ENCODE results near the gene RNF5.
"Not testable (repeated sequence)": the region's sequence is repeated elsewhere in the genome, so short reads cannot be mapped to it uniquely, and the experiment has no call there.

Gene RNF5

DNA sequence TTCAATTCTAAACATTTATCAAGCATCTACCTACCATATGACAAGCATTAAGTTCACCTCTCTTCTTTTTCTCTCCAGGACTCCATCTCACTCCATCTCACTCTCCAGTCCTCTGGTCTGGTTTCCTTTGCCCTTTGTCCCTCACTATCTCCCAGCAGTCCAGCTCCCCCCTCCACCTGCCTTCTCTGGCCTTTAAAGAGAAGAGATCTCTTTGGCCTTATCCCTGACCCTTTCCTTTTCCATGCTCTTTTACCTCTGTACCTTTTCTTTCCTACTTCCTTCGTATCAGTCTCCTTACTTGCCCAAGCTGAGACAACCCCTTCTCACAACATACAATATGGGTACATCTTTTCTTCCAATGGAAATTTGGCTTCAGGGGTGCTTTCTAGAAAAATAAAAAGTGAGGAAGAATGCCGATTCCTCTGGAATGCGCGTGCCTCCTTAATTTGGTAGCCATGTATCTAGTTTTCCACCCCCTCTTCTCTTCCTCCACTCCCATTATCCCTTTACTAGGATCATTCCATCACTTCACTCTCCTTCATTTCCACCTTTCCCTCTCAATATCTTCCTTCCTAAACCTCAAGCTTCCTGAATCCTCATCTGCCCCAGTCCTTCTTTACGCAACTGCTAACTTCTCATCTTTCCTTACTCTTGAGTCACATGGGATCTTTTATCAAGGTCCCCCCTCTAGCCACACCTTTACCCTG is 1.6 kb upstream of the RNF5 start:
- no peak for DNase-seq

DNA sequence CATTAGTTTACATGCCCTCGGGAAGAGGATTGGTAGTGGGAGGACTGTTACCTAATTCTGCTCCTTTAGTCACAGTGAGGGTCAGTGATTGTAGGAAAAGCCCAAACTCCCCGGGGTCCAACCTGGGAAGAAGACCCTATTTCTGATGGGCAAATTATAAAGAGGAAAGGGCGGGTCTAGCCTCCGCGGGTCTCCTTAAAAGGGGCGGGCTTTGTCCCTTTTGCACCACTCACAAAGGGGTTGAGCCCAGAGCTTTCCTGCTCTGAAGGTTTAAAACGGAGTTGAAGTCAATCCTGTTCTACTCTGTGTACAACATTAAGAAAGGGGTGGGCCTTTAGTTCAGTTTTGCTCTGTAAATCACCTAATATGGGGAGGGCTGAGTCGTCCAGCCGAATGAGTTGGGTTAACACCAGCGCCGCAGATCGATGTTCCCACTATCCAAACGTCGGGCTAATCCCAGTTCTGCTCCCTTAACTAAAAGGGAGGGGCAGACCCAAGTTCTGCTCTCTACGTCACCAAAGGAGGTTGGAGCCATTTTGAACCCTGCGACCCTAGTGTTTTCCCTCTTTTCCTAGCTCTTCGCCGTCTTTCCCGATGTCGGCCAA is 920 bp upstream of the RNF5 start:
- no peak for DNase-seq

DNA sequence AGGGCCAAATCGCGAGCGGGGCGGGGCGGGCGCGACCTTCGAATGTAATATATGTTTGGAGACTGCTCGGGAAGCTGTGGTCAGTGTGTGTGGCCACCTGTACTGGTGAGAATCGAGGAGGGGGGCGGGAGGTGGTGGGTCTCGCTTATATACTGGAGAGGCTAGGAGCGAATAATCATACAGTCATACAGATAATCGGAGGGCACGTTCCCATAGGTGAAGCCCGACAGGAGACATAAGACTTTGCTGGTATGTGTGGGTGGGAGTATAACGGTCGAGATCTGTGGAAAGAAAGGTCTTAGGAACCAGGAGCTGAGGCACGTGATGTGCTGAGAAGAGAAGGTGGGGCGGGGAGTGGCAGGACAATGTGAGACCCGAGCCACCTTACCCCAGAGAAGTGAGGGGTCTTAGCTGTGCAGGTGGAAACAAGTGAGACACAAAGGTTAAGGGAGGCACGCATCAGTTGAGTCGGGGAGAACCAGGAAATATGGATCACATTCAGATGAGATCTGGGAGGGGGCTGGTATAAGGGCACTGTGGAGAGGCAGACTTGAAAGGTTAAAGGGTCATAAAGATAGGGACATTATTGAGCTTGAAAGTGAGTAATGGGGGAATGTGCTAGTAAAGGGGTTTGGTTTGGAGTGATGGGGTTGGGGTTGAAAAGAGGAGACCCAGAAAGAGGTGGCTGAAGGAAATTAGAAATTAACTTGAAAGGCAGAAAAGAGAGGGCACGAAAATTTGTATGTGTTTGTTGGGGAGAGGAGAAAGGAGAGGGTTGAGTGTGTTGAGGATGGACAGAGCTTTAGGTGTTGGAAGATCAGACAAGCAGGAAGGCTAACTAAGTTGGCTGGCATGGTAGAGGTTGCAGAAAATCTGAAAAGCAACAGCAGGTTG is 589 bp downstream of the RNF5 start:
- DNase-seq, result no peak

DNA sequence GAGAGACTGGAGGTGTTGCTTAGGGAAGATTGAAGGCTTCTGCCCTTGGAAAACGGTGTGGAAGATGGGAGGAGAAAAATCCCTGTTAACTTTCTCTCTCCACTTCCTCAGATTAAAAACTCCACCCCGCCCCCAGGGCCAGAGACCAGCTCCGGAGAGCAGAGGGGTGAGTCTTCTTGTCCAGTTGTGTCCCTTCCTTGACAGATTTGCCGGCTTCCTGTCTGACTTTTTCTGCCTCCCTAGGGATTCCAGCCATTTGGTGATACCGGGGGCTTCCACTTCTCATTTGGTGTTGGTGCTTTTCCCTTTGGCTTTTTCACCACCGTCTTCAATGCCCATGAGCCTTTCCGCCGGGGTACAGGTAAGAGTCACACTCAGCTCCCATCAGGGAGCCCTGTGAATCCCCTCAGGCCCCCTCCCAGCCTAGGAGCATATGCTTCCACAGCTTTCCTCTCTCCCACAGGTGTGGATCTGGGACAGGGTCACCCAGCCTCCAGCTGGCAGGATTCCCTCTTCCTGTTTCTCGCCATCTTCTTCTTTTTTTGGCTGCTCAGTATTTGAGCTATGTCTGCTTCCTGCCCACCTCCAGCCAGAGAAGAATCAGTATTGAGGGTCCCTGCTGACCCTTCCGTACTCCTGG is 1.7 kb downstream of the RNF5 start:
- no peak for DNase-seq

DNA sequence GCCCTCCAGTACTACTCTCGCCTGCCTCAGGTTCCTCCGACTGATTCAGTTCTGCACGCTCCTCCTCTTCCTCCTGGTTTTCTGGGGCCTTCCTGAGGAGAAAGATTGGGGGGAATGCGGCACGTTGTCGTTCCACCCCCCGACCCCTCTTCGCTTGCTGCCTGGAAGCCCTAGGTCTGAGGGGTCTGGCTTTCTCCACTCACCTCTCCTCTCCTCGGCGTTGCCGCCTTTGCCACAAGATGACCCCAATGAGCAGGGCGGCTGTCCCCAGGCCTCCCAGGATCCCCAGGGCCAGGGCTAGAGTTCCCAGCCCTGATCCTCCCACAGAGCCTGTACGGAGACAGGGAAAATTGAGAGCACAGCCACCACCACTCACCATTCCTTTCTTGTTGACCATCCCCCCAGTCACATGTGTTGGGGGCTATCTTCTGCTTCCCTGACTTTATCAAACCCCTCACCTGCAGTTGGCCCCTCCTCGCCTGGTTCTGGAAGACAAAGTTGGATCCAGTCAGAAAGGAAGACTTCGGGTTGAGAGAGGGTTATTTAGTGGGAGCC is 3.0 kb downstream of the RNF5 start:
- DNase-seq, result no peak

DNA sequence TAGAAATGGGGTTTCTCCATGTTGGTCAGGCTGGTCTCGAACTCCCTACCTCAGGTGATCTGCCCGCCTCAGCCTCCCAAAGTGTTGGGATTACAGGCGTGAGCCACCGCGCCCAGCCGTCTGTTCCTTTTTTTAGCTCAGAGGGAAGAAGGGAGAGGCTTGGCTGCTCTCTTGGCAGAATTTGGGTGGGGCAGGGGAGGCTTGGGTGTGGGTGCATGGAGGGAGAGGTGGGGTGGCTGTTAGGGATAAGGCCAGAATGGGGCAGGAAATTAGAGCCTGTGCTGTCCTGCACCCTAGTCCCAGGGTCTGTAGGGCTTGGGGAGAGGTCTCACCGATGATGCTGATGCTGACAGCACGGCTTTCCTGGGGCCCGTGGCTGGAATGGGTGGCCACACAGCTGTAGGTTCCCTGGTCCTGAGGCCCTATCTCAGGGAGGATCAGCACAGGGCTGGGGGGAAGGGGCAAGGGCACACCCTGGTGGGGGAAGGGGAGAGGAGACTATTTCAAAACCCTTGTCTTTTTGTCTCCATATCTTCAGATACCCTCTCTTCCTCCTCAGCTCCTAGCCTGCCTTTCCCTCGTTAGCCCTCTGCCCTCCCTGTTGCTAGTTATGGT is 3.8 kb downstream of the RNF5 start:
- no peak for DNase-seq

DNA sequence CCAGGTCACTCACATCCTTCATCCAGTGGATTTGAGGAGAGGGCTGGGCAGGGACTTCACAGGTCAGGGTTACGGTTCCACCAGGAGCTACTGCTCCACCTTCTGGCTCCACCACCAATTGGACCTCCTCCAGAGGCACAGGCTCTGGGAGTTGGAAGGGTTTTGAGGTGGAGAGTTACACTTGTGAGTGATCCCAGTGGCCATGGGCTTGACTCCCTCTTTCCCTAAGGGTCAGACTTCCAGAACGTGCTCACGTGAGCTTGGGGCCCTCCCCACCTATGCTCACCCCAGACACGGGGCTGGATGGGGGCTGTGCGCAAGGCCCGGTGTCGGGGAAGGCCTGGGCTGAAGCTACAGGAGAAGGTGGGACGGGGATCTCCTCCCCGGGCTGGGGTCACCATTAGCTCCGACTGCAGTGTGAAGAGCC is 4.4 kb downstream of the RNF5 start:
- no peak for DNase-seq

DNA sequence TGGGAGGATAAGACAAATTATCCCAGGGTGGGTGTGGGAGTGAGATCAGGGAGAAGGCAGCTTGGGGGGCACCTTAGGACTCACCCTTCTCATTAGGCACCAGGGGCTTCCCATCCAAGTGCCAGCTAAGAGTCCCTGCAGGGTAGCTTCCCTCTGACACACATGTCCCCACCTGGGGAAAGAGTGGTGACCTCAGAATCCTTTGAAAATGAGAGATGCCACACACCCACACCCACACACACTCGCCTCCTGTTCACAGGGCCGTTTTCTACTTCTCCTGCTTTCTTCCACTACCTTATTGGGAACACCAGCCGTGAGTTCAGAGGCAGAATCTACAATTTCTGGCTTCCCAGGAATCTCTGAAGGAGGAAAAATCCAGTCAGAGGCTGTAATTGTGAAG is 4.8 kb downstream of the RNF5 start:
- DNase-seq, result no peak

DNA sequence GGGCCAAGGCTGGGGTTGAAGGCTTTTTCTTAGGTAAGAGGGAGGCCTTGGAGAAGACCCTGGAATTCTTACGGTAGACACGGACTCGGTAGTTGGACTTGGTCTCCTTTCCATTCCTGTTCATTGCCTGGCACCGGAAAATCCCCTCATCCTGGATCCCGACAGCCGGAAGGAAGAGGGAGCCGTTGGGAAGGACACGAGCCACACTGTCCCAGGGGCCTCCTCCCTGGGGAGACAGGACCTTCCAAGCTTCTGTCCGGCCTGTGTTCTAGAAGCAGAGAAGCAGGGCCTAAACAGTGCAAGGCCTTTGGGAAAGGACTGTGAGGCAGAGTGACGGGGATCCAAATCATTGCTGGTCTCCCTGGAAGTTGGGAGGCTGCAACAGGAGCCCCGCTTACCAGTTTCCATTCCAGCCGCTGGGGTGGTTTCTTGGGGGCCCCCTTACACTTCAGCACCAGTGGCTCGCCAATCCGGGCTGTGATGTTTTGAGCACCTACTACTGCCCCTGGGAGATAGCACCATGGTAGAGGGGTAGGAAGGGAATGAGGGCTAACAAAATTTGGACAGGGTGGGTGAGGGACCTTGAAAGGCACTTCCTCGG is 5.4 kb downstream of the RNF5 start:
- DNase-seq, result no peak

DNA sequence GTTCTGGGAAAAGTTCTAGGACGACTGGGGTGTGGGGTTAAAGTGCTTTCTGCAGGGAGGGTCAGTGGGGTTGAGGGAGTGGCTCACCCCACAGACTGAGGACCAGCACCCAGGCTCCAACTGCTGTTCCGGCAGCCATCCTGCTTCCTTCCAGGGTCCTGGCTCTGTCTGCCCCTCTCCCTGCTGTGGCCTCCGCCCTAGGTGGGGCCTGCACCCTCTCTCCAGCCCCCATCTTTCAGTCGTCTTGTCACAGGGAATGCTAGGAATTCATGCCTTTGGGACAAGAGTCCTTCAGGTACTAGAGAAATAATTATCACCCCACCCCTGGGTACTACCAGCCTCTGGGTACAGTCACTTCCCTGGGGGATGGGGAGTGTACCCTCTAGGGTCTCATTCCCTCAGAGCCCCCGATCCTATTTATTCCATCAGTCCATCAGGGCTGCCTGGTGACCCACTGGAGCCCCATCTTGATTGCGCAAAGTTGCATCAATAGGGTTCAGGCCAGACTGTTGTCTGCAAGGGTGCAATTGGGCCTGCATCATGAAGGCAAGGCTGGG is 6.0 kb downstream of the RNF5 start, which contains the start of gene AGER:
TSS of gene AGER (minus strand) at position 170 of the 557 bp plus-strand sequence. CDS start at position 139, 31 bp downstream.
- no peak for DNase-seq

DNA sequence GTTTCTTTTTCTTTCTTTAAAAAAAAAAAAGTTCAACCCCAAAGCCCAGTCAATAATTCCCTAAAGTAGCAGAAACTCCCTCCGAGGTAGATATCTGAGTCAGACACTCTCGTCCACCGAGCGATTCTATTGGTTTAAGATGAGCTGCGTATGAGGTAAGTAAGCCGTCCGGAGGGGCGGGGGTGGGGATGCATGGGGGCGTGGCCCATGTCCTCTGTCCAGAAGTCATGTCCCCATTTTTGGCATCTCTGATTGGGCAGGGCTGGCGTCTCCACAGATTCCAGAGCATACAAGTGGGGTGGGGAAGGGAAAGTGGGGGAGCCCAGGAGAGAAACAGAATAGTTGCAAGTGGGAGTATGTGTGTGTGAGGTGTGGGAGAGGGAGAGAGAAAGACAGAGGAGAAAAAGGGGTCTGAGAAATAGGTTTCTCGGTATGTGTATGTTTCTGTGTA is 7.5 kb downstream of the RNF5 start:
- not testable (repeated sequence) for DNase-seq

DNA sequence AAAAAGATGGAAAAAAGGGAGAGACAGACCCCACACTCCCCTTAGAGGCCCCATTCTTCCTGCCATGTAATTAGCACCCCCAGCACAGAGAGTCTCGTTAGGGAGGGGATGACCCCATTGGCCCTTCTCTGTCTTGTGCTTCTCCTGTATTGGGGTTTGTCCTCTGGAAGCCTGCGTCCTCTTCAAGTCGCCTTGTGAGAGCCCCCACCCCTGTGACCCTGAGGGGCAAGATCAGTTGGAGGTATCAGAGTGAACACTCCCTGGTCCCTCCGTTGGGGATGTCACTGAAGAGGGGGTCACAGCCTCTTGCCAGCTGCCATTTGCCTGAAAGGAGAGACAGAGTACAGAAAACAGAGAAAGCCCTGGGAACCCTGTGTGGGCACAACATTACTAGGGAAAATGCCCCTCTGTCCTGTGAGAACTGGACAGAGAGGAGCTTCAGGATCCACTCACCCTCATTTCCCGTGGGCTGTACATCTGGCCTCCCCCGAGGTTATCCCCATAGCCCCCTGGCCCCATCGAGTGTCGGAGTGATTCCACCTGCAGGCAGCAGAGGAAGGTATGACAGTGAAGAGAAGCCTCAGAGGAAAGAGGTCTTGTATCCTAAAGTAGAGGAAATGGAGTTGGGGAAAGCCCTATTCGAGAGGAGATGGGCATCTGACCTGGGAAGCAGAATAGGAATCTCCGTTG is 8.1 kb downstream of the RNF5 start:
- not testable (repeated sequence) for DNase-seq

DNA sequence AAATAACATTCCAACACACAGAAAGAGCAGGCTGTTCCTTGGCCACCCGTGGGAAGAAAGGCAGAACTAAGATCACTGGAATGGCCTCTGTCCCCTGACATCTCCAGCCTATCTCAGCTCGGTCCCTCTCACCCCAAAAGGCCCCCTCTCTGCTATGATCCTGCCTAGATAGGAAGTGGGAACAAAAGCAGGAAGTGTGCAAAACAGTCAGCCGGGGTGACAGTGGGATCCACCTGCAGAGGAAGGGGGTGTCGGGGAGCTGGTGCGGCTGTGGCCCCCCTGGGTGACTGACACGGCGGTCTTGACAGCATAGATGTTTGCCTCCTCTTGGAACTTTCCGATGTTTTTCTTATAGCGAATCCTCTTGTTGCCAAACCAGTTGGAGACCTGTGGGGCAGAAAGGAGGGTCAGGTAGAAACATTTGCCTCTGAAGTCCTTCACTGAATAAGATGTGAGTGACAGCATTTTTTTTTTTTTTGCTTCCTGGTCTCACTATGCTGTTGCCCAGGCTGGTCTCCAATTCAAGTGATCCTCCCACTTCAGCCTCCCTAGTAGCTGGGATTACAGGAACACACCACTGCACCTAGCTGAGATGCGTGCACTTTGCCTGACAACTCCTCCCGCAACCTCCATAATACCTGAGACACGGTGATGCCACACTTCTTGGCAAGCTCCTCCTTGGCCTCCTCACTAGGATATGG is 9.0 kb downstream of the RNF5 start:
- DNase-seq, result no peak

DNA sequence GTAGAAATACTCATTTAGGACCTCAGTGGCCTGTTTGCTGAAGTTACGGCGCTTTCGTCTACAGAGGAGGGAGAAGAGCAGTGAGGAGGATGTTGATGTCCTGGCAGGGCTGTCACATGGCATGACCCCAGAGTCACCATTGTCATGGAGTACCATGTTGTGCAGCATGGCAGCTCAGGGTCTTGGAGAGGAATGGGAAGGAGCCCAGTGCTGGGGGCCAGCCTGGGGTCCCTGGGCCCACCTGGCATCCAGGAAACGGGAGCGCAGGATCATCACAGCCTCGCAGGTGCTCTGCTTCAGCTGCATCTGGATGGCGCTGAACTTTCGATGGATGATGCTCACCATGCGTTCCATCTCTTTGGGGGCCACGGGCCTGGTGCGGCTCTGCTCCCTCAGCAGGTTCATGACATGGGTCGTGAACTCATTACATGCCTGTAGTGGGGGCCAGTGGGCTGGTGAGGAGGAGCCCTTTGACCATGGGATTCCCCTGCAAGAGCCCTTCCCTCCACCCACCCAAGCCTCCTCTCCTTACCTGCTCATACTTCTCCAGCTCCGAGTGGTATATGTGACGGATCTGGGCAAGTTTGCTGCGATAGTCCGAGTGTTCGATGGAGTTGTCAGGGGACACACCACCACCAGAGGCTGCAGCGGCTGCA is 9.6 kb downstream of the RNF5 start:
- not testable (repeated sequence) for DNase-seq

DNA sequence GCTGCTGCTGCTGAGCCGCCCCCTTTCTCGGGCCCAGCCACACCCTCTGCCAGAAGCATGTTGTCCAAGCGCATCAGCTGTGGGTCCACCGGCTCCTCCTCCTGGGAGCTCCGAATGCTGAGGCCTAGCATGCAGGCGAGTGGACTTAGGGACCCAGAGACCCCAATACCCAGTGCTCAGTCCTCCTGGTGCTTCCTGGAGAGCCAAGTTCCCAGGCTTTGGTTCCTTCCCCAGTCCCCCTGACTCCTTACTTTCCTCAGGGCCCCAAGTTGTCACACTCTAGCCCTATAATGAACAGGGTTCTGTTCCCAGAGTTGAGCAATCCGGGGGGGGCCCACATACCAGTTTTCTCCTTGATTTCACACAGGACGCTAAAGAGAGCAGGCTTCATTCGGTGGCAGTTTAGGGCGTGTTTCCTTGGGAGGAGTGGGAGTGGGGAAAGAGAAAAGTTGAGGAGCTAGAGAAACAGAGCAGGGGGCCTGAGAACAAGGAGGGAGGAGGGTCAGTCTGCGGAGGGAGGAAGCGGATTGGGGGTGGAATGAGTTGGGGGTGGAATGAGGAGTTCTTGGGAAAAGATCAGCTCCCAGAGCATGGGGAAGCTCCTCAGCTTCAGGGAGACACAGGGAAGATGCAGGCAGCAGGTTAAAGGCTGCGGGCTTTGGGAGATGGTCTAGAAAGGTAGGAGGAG is 10.3 kb downstream of the RNF5 start:
- DNase-seq, result no peak

DNA sequence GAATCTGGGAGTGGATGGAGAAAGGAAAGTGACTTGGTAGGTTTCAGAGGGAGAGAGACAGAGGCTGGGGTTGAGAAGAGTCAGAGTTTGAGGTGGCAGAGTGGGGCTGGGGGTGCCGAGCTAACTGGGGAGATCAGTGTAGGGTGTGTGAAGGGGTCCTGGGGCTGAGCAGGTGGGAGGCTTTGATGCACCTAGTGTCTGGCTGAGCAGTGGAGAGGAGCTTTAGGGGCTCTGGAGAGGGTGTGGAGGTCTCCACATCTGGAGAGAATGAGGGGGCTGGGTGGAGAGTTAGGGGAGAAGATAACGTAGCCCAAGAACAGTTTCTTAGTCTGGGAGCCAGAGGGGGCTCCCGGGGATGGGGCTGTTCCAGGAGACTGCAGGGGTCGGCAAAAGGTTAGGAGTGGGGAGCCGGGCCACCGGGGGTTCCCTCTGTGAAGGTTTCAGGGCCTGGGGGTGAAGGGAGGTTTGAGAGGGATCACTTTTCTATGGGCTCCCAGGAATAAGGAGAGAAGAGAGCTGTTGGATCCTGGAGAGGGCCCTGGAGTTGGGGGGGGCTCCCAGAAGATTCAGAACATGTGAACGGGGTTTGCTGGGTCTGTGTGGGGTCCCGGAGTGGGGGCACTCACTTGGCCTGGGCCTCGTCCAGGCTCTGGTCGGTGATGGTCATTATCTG is 11.0 kb downstream of the RNF5 start:
- DNase-seq, result no peak

DNA sequence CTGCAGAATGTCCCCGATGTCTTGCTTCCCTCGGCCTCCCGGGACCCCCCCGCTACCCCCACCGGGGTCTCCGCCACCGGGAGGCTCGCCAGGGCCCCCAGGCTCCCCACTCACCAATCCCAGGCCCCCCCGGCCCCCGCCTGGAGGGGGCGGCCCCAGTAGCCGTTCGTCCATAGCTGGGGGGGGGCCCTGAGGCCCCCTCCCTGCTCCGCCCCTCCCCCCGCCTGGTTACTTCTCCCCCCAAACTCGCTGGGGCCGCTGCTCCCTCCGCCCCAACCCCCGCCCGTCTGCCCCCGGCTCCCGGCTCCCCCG is 11.5 kb downstream of the RNF5 start:
- no peak for DNase-seq

DNA sequence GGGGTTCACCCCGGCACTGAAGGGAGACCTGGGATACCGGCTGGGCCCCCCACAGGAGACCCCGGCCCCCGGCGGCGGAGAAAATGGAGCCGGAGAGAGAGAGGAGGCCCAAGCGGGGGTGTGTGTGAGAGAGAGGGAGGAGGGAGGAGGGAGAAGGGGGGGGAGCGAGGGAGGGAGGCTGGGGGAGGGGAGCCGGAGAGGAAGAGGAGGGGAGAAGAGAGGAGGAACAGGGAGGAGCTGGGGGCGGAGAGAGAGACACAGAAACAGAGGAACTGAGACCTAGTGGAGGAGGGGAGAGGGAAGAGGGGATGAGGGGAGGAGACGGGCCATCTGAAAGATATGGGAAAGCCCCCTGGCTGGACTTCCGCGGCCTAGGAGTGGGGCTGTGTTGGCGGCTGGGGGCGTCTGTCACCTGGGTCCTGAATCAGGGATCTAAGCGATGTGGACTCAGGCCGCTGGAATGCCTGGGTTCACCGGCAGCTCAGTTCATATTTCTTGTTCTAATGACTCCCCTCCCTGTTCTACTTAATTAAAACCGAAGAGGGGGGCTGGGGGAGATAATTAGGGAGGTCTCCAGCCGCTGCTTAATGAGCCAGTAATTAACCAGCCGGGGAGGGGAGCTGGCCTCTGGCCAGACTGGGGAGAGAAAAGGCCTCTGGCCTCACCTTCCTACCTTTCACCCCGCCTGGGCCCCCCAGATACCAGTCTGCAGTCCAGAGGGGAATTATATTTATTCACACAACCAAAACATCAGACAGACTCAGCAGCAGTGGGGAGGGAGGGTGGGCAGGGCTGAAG is 12.0 kb downstream of the RNF5 start, which contains the start of gene PBX2:
TSS of gene PBX2 (minus strand) at position 149 of the 798 bp plus-strand sequence. CDS start 287 bp downstream, outside the sequence.
- peak; percentile 76 for DNase-seq

Measured in activated CD4-positive, alpha-beta T cell treated with anti-CD3 and anti-CD28 coated beads for 1 hour (primary cell).